Duodenal mucosa (tissue), 2 donors: ENCODE measurements around the gene TMEM150C.
A peak's percentile ranks its signal among the peaks of the same experiment; 100 is the strongest.
"Not testable (repeated sequence)": the region's sequence is repeated elsewhere in the genome, so short reads cannot be mapped to it uniquely, and the experiment has no call there.

Source experiments
- H3K27ac ChIP-seq: one replicate; pipeline ENCODE4 v1.7.0; 2013; ENCODE audit warnings: low read depth, low read length
- H3K27me3 ChIP-seq, 2 donors: one replicate each; pipeline ENCODE4 v1.7.0; 2013; ENCODE audit warnings: low read length in 2 of 2, control low read depth in 1 of 2; ENCODE audit not compliant: insufficient read depth in 2 of 2, control insufficient read depth in 1 of 2
- H3K36me3 ChIP-seq, 2 donors: one replicate each; pipeline ENCODE4 v1.7.0; 2013; ENCODE audit warnings: low read length in 2 of 2, control low read depth in 1 of 2; ENCODE audit not compliant: insufficient read depth in 2 of 2, control insufficient read depth in 1 of 2
- H3K4me1 ChIP-seq, 2 donors: one replicate each; pipeline ENCODE4 v1.7.0; 2013; ENCODE audit warnings: low read length in 2 of 2, control low read depth in 1 of 2; ENCODE audit not compliant: insufficient read depth in 2 of 2, control insufficient read depth in 1 of 2
- H3K4me3 ChIP-seq, 2 donors: one replicate each; pipeline ENCODE4 v1.7.0; 2013; ENCODE audit warnings: low read length in 2 of 2, low read depth in 1 of 2
- H3K9ac ChIP-seq, 2 donors: one replicate each; pipeline ENCODE4 v1.7.0; 2013; ENCODE audit warnings: low read length in 2 of 2, low read depth in 1 of 2
- H3K9me3 ChIP-seq, 2 donors: one replicate each; pipeline ENCODE4 v1.7.0; 2013; ENCODE audit warnings: low read length in 2 of 2, control low read depth in 1 of 2; ENCODE audit not compliant: control insufficient read depth in 1 of 2

Gene TMEM150C

DNA sequence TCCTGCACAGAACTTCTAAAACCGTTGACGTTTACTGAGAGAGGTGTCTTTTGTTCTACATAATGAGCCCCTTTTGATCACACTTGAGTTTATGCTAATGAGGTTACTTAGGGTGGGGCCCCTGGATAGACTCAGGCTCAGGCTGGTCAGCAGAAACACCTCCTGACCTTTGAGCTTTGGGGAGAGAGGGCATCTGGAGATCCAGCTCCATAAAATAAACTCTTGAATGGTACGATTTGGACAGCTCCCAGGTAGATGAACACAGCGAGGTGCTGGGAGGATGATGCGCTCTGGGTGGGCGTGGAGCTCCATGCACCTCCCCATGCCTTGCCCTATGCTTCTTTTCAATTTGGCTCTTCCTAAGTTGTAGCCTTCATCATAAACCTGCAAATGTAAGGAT, 79.4 kb downstream of the TMEM150C start:
- H3K36me3 ChIP-seq = no peaks in the 10 kb centered on the region
- peaks cover 10 to 17% of the 10 kb centered on the region in 2 donors for H3K4me1 ChIP-seq
- no peak overlapping the region for H3K4me3 ChIP-seq
- no peaks in the 10 kb centered on the region for H3K9me3 ChIP-seq
- H3K27ac ChIP-seq = no peak overlapping the region
- no peaks in the 10 kb centered on the region for H3K27me3 ChIP-seq
- no peak overlapping the region for H3K9ac ChIP-seq

DNA sequence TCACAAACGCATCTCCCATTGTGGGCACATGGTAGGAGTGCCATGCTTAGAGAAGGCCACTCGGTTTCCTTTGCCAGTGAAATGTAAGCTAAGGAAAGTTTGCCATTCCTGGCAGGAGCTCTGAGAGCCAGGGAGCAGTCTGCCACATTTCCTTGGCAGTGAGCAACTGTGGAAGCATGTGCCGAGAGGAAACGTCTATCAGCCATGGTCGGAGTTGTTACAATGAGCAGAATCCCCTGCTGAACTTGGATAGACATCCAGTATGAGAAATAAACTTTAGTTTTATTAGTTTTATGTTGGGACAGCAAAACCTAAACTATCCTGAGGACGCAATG, 80.3 kb downstream of the TMEM150C start:
- H3K4me1 ChIP-seq = peaks cover 11 to 17% of the 10 kb centered on the region in 2 donors
- no peaks in the 10 kb centered on the region for H3K36me3 ChIP-seq
- no peak overlapping the region for H3K27ac ChIP-seq
- no peaks in the 10 kb centered on the region for H3K27me3 ChIP-seq
- no peaks in the 10 kb centered on the region for H3K9me3 ChIP-seq
- H3K4me3 ChIP-seq = no peak overlapping the region
- H3K9ac ChIP-seq = no peak overlapping the region

DNA sequence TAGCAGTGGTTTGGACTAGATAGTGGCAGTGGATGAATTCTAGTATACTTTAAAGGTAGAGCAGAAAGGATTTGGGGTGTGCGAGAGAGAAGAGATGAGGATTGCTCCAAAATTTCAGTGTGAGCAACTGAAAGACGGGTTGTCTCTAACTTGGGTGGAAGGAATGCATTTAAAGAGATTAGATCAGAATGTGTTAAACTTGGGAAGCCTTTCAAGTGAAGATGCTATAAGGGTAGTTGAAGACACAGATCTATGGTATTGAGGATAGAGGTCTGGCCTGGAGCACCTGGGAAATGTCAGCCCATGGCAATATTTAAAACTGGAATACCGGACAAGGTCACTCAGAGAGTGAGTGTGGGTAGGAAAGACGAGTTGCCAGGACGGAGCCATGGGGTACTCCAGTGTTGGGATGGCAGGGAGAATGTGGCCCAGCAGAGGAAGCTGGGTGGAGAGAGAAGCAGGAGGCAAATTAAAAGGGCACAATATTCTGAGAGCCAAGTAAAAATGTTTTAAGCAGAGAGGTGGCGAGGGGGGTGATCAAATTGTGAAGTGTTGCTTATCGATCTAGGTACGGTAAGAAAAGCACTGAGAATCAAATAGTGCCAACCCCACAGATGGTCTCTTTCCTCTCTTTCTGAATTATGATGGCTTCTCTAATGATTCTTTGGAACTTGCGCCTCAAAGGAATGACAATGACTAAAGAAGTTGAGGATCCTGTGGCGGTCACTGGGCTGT, 80.8 kb downstream of the TMEM150C start:
- no peaks in the 10 kb centered on the region for H3K27me3 ChIP-seq
- H3K9me3 ChIP-seq = no peaks in the 10 kb centered on the region
- peaks cover 11 to 17% of the 10 kb centered on the region in 2 donors for H3K4me1 ChIP-seq
- no peak overlapping the region for H3K27ac ChIP-seq
- H3K9ac ChIP-seq = no peak overlapping the region
- H3K4me3 ChIP-seq = no peak overlapping the region
- H3K36me3 ChIP-seq = no peaks in the 10 kb centered on the region

GRCh38 chr4:82479562-82479961, 82.2 kb downstream of the TMEM150C start:
- Histone ChIP-seq H3K4me3 (no peak overlapping the region), H3K27ac (no peak overlapping the region), H3K36me3 (no peaks in the 10 kb centered on the region), H3K9me3 (no peaks in the 10 kb centered on the region), H3K4me1 (peaks cover 5% of the 10 kb centered on the region in 2 donors), H3K27me3 (no peaks in the 10 kb centered on the region), H3K9ac (no peak overlapping the region)

DNA sequence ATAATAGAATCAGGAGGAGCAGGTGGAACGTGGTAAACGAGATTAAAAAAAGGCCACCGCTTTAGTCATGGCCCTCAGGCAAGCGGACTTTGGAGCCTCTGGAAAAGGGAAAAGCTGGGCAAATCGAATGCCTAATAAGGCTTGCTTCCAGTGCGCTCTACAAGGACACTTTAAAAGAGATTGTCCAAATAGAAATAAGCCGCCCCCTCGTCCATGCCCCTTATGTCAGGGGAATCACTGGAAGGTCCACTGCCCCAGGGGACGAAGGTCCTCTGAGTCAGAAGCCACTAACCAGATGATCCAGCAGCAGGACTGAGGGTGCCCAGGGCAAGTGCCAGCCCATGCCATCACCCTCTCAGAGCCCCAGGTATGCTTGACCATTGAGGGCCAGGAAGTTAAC, 84.3 kb downstream of the TMEM150C start:
- not testable (repeated sequence) for H3K9me3 ChIP-seq, H3K27me3 ChIP-seq, H3K36me3 ChIP-seq, H3K9ac ChIP-seq, H3K4me3 ChIP-seq, H3K4me1 ChIP-seq
- peak overlapping the region; percentile 39 for H3K27ac ChIP-seq

- not testable (repeated sequence) for H3K27ac ChIP-seq, H3K4me3 ChIP-seq, H3K9ac ChIP-seq, H3K4me1 ChIP-seq, H3K36me3 ChIP-seq, H3K9me3 ChIP-seq, H3K27me3 ChIP-seq
These were observed 85.9 kb downstream of the TMEM150C start for GRCh38 chr4:82475931-82476330.

- Histone ChIP-seq H3K4me3 (no peak overlapping the region), H3K36me3 (no peaks in the 10 kb centered on the region), H3K9me3 (no peaks in the 10 kb centered on the region), H3K27ac (no peak overlapping the region), H3K27me3 (no peaks in the 10 kb centered on the region), H3K4me1 (peaks cover 0 to 5% of the 10 kb centered on the region in 2 donors), H3K9ac (no peak overlapping the region)
These were observed 88.1 kb downstream of the TMEM150C start for GRCh38 chr4:82473621-82474164.

GRCh38 chr4:82473080-82473479, 88.7 kb downstream of the TMEM150C start:
- H3K4me1 ChIP-seq, H3K9me3 ChIP-seq, H3K27me3 ChIP-seq, H3K9ac ChIP-seq, H3K4me3 ChIP-seq, H3K27ac ChIP-seq, H3K36me3 ChIP-seq: not testable (repeated sequence)

GRCh38 chr4:82469791-82470345, 91.9 kb downstream of the TMEM150C start:
- Histone ChIP-seq H3K9ac (no peak overlapping the region), H3K27ac (no peak overlapping the region), H3K36me3 (no peaks in the 10 kb centered on the region), H3K4me3 (no peak overlapping the region), H3K9me3 (no peaks in the 10 kb centered on the region), H3K4me1 (no peaks in the 10 kb centered on the region), H3K27me3 (no peaks in the 10 kb centered on the region)

GRCh38 chr4:82467471-82467870, 94.3 kb downstream of the TMEM150C start:
- H3K9ac ChIP-seq = no peak overlapping the region
- no peaks in the 10 kb centered on the region for H3K36me3 ChIP-seq
- no peaks in the 10 kb centered on the region for H3K27me3 ChIP-seq
- no peak overlapping the region for H3K27ac ChIP-seq
- H3K4me1 ChIP-seq = no peaks in the 10 kb centered on the region
- H3K9me3 ChIP-seq = no peaks in the 10 kb centered on the region
- H3K4me3 ChIP-seq = no peak overlapping the region
